ENCODE results near the gene TTLL8.

Gene TTLL8

GRCh38 chr22:50039669-50040443 lies 18.2 kb downstream of the TTLL8 start:
- DNase-seq: no peak

GRCh38 chr22:50035976-50036724 lies 21.9 kb downstream of the TTLL8 start:
- DNase-seq: no peak

GRCh38 chr22:50035131-50035881 lies 22.8 kb downstream of the TTLL8 start:
- no peak for DNase-seq

GRCh38 chr22:50034126-50035081 lies 23.7 kb downstream of the TTLL8 start:
- no peak for DNase-seq

- DNase-seq: no peak
Measured at GRCh38 chr22:50032941-50033601, 25.0 kb downstream of the TTLL8 start.

- DNase-seq: no peak
Measured at GRCh38 chr22:50032109-50032871, 25.8 kb downstream of the TTLL8 start.

GRCh38 chr22:50031189-50032091 lies 26.7 kb downstream of the TTLL8 start:
- no peak for DNase-seq

GRCh38 chr22:50030297-50031188 lies 27.6 kb downstream of the TTLL8 start:
- peak; percentile 75 for DNase-seq

- DNase-seq: no peak
Measured at GRCh38 chr22:50027639-50028537, 30.2 kb downstream of the TTLL8 start.

GRCh38 chr22:50025993-50026392 lies 32.1 kb downstream of the TTLL8 start:
- DNase-seq: no peak

GRCh38 chr22:50022171-50022819 lies 35.8 kb downstream of the TTLL8 start:
- no peak for DNase-seq

- no peak for DNase-seq
Measured at GRCh38 chr22:50020606-50021005, 37.5 kb downstream of the TTLL8 start.

GRCh38 chr22:50019316-50019715 lies 38.8 kb downstream of the TTLL8 start:
- no peak for DNase-seq

- DNase-seq: no peak
Measured at GRCh38 chr22:50018608-50019285, 39.4 kb downstream of the TTLL8 start.

- DNase-seq: no peak
Measured at GRCh38 chr22:50017701-50018224, 40.3 kb downstream of the TTLL8 start.

- no peak for DNase-seq
Measured at GRCh38 chr22:50016988-50017700, 41.0 kb downstream of the TTLL8 start.

All from NCI-H2171 (cell line).